T-helper 22 cell (primary cell): Measurements from ENCODE around the gene CCL22.
"Not testable (repeated sequence)": the region's sequence is repeated elsewhere in the genome, so short reads cannot be mapped to it uniquely, and the experiment has no call there.

Experiments
- DNase-seq: peaks from one replicate; pipeline ENCODE4 v3.0.0-alpha.2; 2020; ENCODE audit warnings: low read depth

Gene CCL22

GRCh38 chr16:57395026-57395425, 36.4 kb downstream of the CCL22 start:
- no peak for DNase-seq

GRCh38 chr16:57396786-57397185, 38.2 kb downstream of the CCL22 start:
- no peak for DNase-seq

- DNase-seq = not testable (repeated sequence)
These were observed 38.9 kb downstream of the CCL22 start for GRCh38 chr16:57397493-57397892.

- no peak for DNase-seq
These were observed 43.5 kb downstream of the CCL22 start for GRCh38 chr16:57401943-57402640.

- DNase-seq = no peak
These were observed 45.6 kb downstream of the CCL22 start, which contains the start of gene CCL17 for GRCh38 chr16:57403965-57404817. Gene CCL17, plus strand, starts transcription at chr16:57404767. Its CDS starts 9,166 bp downstream, at chr16:57413933.

GRCh38 chr16:57405097-57405496, 46.5 kb downstream of the CCL22 start:
- no peak for DNase-seq

GRCh38 chr16:57406881-57407280, 48.3 kb downstream of the CCL22 start:
- DNase-seq = no peak

- no peak for DNase-seq
These were observed 49.2 kb downstream of the CCL22 start for GRCh38 chr16:57407521-57408353.

GRCh38 chr16:57409065-57409464, 50.5 kb downstream of the CCL22 start:
- no peak for DNase-seq

GRCh38 chr16:57409870-57410587, 51.4 kb downstream of the CCL22 start:
- no peak for DNase-seq

- DNase-seq = no peak
These were observed 52.9 kb downstream of the CCL22 start for GRCh38 chr16:57411362-57411976.

GRCh38 chr16:57412584-57412983, 54.0 kb downstream of the CCL22 start:
- DNase-seq = no peak

- DNase-seq = no peak
These were observed 54.7 kb downstream of the CCL22 start for GRCh38 chr16:57413301-57413730.

GRCh38 chr16:57413733-57414132, 55.1 kb downstream of the CCL22 start:
- no peak for DNase-seq
